ENCODE data around the gene RAB29.

RAB29 gene

GRCh38 chr1:205792961-205793673 is 17.8 kb upstream of the RAB29 start:
- H3K27me3 ChIP-seq (ENCODE audit: control insufficient read depth in 1 of 2, insufficient read depth in 2 of 2, low read length in 2 of 2): no peaks in the 10 kb centered on the region
- no peaks in the 10 kb centered on the region for H3K9me3 ChIP-seq (ENCODE audit: low read length)
- H3K36me3 ChIP-seq (ENCODE audit: insufficient read depth, low read length): peaks cover 59% of the 10 kb centered on the region
- no peak overlapping the region for H3K9ac ChIP-seq (ENCODE audit: low read length)
- H3K27ac ChIP-seq (ENCODE audit: low read depth, low read length): no peak overlapping the region
- H3K4me3 ChIP-seq (ENCODE audit: low read depth in 1 of 2, low read length in 2 of 2): no peak overlapping the region
- H3K4me1 ChIP-seq (ENCODE audit: insufficient read depth, low read length): no peaks in the 10 kb centered on the region

DNA sequence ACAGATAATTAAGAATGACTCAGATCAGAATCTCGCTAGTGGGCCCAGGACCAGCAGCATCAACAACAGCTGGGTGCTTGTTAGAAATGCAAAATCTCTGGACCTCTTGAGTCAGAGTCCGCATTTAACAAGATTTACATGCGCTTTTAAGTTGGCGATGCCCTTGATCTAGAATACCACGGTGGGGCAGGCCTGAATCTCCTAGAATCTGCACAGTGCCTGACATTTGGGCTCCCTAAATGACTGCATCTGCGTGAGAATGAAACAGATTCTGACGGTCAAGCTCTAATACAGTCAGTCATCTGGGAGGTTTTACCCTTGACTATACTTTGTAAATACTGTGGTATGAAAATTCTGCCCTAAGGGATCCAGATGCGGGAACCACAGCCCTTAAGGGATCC is 17.2 kb upstream of the RAB29 start:
- H3K4me1 ChIP-seq (ENCODE audit: insufficient read depth, low read length): no peaks in the 10 kb centered on the region
- H3K9me3 ChIP-seq (ENCODE audit: low read length): no peaks in the 10 kb centered on the region
- H3K9ac ChIP-seq (ENCODE audit: low read length): no peak overlapping the region
- no peak overlapping the region for H3K4me3 ChIP-seq (ENCODE audit: low read depth in 1 of 2, low read length in 2 of 2)
- H3K27ac ChIP-seq (ENCODE audit: low read depth, low read length): no peak overlapping the region
- H3K27me3 ChIP-seq (ENCODE audit: control insufficient read depth in 1 of 2, insufficient read depth in 2 of 2, low read length in 2 of 2): no peaks in the 10 kb centered on the region
- peaks cover 53% of the 10 kb centered on the region for H3K36me3 ChIP-seq (ENCODE audit: insufficient read depth, low read length)

DNA sequence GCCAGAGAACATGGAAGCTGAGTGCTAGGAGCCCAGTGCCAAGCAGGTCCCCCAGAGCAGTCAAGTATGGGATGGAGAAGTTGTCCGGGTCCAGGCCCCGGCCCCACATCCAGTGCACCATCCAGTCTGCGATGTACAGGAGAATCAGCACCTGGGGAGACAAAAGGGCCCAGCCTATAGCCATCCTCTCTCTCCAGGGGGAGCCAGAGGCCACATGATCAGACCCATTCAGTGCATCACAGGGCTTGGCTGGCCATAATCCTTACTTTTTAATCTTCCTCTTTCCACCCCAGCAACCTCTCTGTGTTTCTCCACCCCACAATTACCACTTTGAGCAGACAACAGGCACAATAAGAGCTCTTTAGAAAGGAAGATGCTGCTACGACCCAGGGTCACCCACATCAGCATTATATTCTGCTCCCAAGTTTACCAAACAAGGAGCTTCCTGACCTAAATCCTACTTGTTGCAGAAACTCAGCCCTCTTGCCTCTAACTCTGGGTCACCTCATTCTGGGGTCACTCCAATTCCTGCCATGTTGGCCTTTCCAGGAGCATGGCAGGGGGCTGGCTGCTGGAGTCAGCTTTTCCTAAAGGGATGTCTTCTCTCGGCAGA is 16.4 kb upstream of the RAB29 start:
- no peaks in the 10 kb centered on the region for H3K27me3 ChIP-seq (ENCODE audit: control insufficient read depth in 1 of 2, insufficient read depth in 2 of 2, low read length in 2 of 2)
- no peak overlapping the region for H3K9ac ChIP-seq (ENCODE audit: low read length)
- no peak overlapping the region for H3K27ac ChIP-seq (ENCODE audit: low read depth, low read length)
- no peak overlapping the region for H3K4me3 ChIP-seq (ENCODE audit: low read depth in 1 of 2, low read length in 2 of 2)
- no peaks in the 10 kb centered on the region for H3K4me1 ChIP-seq (ENCODE audit: insufficient read depth, low read length)
- no peaks in the 10 kb centered on the region for H3K9me3 ChIP-seq (ENCODE audit: low read length)
- peaks cover 45% of the 10 kb centered on the region for H3K36me3 ChIP-seq (ENCODE audit: insufficient read depth, low read length)

DNA sequence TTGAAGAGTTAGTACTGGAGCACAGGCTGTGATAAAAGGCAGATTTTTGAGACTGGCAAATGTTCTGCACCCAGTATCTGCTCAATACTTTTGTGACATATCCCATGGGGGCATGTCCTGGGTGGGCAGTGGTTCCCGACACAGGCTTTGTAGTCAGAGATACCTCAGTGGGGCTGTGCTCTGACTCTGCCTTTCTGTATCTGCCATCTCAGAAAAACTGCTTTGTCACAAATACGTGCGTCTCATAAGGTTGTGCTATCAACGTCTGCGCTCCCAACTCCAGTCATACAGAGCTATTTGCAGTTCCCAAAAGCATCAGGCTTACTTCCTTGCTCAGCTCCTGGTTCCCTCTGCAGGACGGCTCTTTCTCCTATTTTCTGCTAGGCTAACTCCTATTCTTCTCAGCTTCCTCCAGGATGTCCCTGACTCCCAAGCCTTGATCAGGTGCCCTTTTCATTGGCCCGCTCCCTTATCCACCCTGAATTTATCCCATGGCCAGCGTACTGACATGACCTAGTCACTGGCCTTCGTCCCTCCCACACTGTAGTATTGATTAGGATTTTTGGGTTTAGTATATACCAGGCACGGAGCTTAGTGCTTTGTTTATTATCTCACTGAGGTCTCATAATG is 12.1 kb upstream of the RAB29 start:
- Histone ChIP-seq H3K36me3 (ENCODE audit: insufficient read depth, low read length) (peaks cover 15% of the 10 kb centered on the region), H3K27me3 (ENCODE audit: control insufficient read depth in 1 of 2, insufficient read depth in 2 of 2, low read length in 2 of 2) (no peaks in the 10 kb centered on the region), H3K9me3 (ENCODE audit: low read length) (no peaks in the 10 kb centered on the region), H3K4me3 (ENCODE audit: low read depth in 1 of 2, low read length in 2 of 2) (no peak overlapping the region), H3K9ac (ENCODE audit: low read length) (no peak overlapping the region), H3K4me1 (ENCODE audit: insufficient read depth, low read length) (no peaks in the 10 kb centered on the region), H3K27ac (ENCODE audit: low read depth, low read length) (no peak overlapping the region)

DNA sequence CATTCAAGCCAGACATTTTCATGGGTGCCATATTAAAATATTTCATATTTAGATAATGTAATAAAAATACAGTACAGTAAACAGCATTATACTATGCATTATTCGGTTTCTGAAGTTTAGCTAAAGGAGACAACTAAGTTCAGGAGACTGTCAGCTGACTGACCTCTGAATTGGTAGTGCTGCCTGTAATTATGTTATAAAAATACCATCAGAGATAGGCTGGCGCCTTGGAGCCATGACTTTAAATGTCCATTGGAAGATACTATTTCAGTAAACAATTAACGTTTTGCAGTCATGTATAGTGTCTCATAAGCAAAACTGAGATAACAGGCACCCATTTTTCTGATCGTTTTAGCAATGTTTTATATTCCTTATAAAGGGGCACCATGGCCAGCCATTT is 11.3 kb upstream of the RAB29 start:
- Histone ChIP-seq H3K27me3 (ENCODE audit: control insufficient read depth in 1 of 2, insufficient read depth in 2 of 2, low read length in 2 of 2) (no peaks in the 10 kb centered on the region), H3K9me3 (ENCODE audit: low read length) (no peaks in the 10 kb centered on the region), H3K4me3 (ENCODE audit: low read depth in 1 of 2, low read length in 2 of 2) (no peak overlapping the region), H3K27ac (ENCODE audit: low read depth, low read length) (no peak overlapping the region), H3K36me3 (ENCODE audit: insufficient read depth, low read length) (peaks cover 11% of the 10 kb centered on the region), H3K9ac (ENCODE audit: low read length) (no peak overlapping the region), H3K4me1 (ENCODE audit: insufficient read depth, low read length) (no peaks in the 10 kb centered on the region)

- H3K4me1 ChIP-seq (ENCODE audit: insufficient read depth, low read length): no peaks in the 10 kb centered on the region
- H3K27ac ChIP-seq (ENCODE audit: low read depth, low read length): no peak overlapping the region
- no peak overlapping the region for H3K9ac ChIP-seq (ENCODE audit: low read length)
Measured at GRCh38 chr1:205785446-205785845, 10.2 kb upstream of the RAB29 start.

GRCh38 chr1:205783904-205784303 is 8.6 kb upstream of the RAB29 start:
- H3K4me1 ChIP-seq (ENCODE audit: insufficient read depth, low read length): no peaks in the 10 kb centered on the region
- no peaks in the 10 kb centered on the region for H3K9me3 ChIP-seq (ENCODE audit: low read length)
- H3K27ac ChIP-seq (ENCODE audit: low read depth, low read length): no peak overlapping the region
- no peak overlapping the region for H3K9ac ChIP-seq (ENCODE audit: low read length)
- H3K4me3 ChIP-seq (ENCODE audit: low read depth in 1 of 2, low read length in 2 of 2): no peak overlapping the region
- H3K27me3 ChIP-seq (ENCODE audit: control insufficient read depth in 1 of 2, insufficient read depth in 2 of 2, low read length in 2 of 2): no peaks in the 10 kb centered on the region
- H3K36me3 ChIP-seq (ENCODE audit: insufficient read depth, low read length): no peaks in the 10 kb centered on the region

More at GRCh38 chr1:205785446-205785845, 10.2 kb upstream of the RAB29 start:
- Histone ChIP-seq H3K36me3 (ENCODE audit: insufficient read depth, low read length) (peaks cover 9% of the 10 kb centered on the region), H3K4me3 (ENCODE audit: low read depth in 1 of 2, low read length in 2 of 2) (no peak overlapping the region), H3K27me3 (ENCODE audit: control insufficient read depth in 1 of 2, insufficient read depth in 2 of 2, low read length in 2 of 2) (no peaks in the 10 kb centered on the region), H3K9me3 (ENCODE audit: low read length) (no peaks in the 10 kb centered on the region)

GRCh38 chr1:205783433-205783795 is 8.1 kb upstream of the RAB29 start:
- no peaks in the 10 kb centered on the region for H3K36me3 ChIP-seq (ENCODE audit: insufficient read depth, low read length)
- H3K27me3 ChIP-seq (ENCODE audit: control insufficient read depth in 1 of 2, insufficient read depth in 2 of 2, low read length in 2 of 2): no peaks in the 10 kb centered on the region
- H3K27ac ChIP-seq (ENCODE audit: low read depth, low read length): no peak overlapping the region
- H3K9me3 ChIP-seq (ENCODE audit: low read length): no peaks in the 10 kb centered on the region
- H3K9ac ChIP-seq (ENCODE audit: low read length): no peak overlapping the region
- H3K4me1 ChIP-seq (ENCODE audit: insufficient read depth, low read length): no peaks in the 10 kb centered on the region
- no peak overlapping the region for H3K4me3 ChIP-seq (ENCODE audit: low read depth in 1 of 2, low read length in 2 of 2)

GRCh38 chr1:205782627-205783432 is 7.5 kb upstream of the RAB29 start:
- Histone ChIP-seq H3K36me3 (ENCODE audit: insufficient read depth, low read length) (no peaks in the 10 kb centered on the region), H3K9me3 (ENCODE audit: low read length) (no peaks in the 10 kb centered on the region), H3K27me3 (ENCODE audit: control insufficient read depth in 1 of 2, insufficient read depth in 2 of 2, low read length in 2 of 2) (no peaks in the 10 kb centered on the region), H3K4me3 (ENCODE audit: low read depth in 1 of 2, low read length in 2 of 2) (no peak overlapping the region), H3K9ac (ENCODE audit: low read length) (no peak overlapping the region), H3K4me1 (ENCODE audit: insufficient read depth, low read length) (no peaks in the 10 kb centered on the region), H3K27ac (ENCODE audit: low read depth, low read length) (no peak overlapping the region)

DNA sequence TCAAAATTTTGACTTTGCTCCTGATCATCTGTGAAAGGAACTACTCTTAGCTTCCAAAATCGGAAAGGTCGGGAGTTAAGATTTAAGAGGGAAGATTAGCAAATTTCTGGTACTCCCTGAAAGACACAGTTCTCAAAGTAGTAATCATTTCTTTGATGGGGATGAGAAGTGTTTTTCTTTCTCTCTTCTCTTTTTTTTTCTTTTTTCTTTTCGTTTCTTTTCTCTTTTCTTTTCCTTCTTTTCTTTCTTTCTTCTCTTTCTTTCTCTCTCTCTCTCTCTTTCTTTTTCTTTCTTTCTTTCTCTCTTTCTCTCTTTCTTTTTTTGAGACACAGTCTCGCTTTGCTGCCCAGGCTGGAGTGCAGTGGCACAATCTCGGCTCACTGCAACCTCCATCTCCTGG is 5.1 kb upstream of the RAB29 start:
- H3K4me1 ChIP-seq (ENCODE audit: insufficient read depth, low read length): no peaks in the 10 kb centered on the region
- no peaks in the 10 kb centered on the region for H3K27me3 ChIP-seq (ENCODE audit: control insufficient read depth in 1 of 2, insufficient read depth in 2 of 2, low read length in 2 of 2)
- H3K9ac ChIP-seq (ENCODE audit: low read length): no peak overlapping the region
- H3K4me3 ChIP-seq (ENCODE audit: low read depth in 1 of 2, low read length in 2 of 2): no peak overlapping the region
- no peak overlapping the region for H3K27ac ChIP-seq (ENCODE audit: low read depth, low read length)
- H3K9me3 ChIP-seq (ENCODE audit: low read length): no peaks in the 10 kb centered on the region
- no peaks in the 10 kb centered on the region for H3K36me3 ChIP-seq (ENCODE audit: insufficient read depth, low read length)

DNA sequence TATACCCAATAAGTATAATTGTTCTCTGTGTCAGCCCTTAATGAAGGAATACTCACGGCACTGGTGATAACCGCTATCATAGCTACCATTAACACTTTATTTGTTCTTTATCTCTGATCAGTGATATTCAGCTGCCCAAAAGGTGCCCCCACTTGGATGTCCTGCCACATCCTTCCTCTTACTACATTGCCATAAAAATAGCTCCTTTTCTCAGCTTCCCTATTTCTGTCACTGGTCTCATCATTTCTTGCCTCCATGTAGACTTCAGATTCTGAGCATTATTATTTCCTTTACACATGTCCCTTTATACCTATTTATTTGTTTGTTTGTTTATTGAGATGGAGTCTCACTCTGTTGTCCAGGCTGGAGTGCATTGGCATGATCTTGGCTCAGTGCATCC is 2.7 kb upstream of the RAB29 start:
- Histone ChIP-seq H3K9me3 (ENCODE audit: low read length) (no peaks in the 10 kb centered on the region), H3K27me3 (ENCODE audit: control insufficient read depth in 1 of 2, insufficient read depth in 2 of 2, low read length in 2 of 2) (no peaks in the 10 kb centered on the region), H3K9ac (ENCODE audit: low read length) (no peak overlapping the region)

More for the DNA sequence above, 2.7 kb upstream of the RAB29 start:
- peaks cover 5% of the 10 kb centered on the region for H3K4me1 ChIP-seq (ENCODE audit: insufficient read depth, low read length)
- H3K4me3 ChIP-seq (ENCODE audit: low read depth in 1 of 2, low read length in 2 of 2): no peak overlapping the region
- no peaks in the 10 kb centered on the region for H3K36me3 ChIP-seq (ENCODE audit: insufficient read depth, low read length)
- H3K27ac ChIP-seq (ENCODE audit: low read depth, low read length): no peak overlapping the region
